HepG2 (cell line): ENCODE measurements around the gene FTSJ1. TPM values are rescaled to one million over a fixed set of nuclear protein-coding genes. Genes with fewer than 3 reads are reported as not detected.

Experiments
- FOSL2 ChIP-seq: sonication (generic); formaldehyde crosslinking; IDR thresholded peaks from 2 replicates; pipeline ENCODE4 v1.4.0; 2020; ENCODE audit warnings: missing genetic modification reagents
- HIC2 ChIP-seq: sonication (generic); formaldehyde crosslinking; IDR thresholded peaks from 2 replicates; pipeline ENCODE4 v1.9.0; 2022; ENCODE audit warnings: low read depth, missing genetic modification reagents
- MAZ ChIP-seq, 2 experiments: sonication (generic) in 1 of 2; formaldehyde crosslinking in 1 of 2; IDR thresholded peaks; 2 replicates each; pipeline versions ENCODE4 v1.5.0 to v1.6.1; 2012 to 2020; ENCODE audit warnings: low read depth in 2 of 2, mild to moderate bottlenecking in 2 of 2, borderline replicate concordance in 1 of 2, improper control_type of control experiment in 1 of 2, low read length in 1 of 2, missing genetic modification reagents in 1 of 2, moderate library complexity in 1 of 2
- MLXIP ChIP-seq: sonication (generic); formaldehyde crosslinking; IDR thresholded peaks from 2 replicates; pipeline ENCODE4 v1.9.0; 2021; ENCODE audit warnings: missing genetic modification reagents, borderline replicate concordance
- SIN3B ChIP-seq: fragments of 150-350 bp; IDR thresholded peaks from 2 replicates; pipeline ENCODE4 v1.6.1; 2014; ENCODE audit warnings: low read length
- THAP7 ChIP-seq: sonication (generic); formaldehyde crosslinking; IDR thresholded peaks from 2 replicates; pipeline ENCODE4 v1.8.1; 2023; ENCODE audit warnings: mild to moderate bottlenecking, missing genetic modification reagents
- YY1 ChIP-seq: IDR thresholded peaks from 2 replicates; pipeline ENCODE4 v1.6.1; 2011; ENCODE audit warnings: low read length, low read depth, moderate library complexity, mild to moderate bottlenecking; ENCODE audit not compliant: insufficient read depth, insufficient replicate concordance
- ZFX ChIP-seq: sonication (generic); formaldehyde crosslinking; IDR thresholded peaks from 2 replicates; pipeline ENCODE4 v1.4.0; 2020; ENCODE audit warnings: mild to moderate bottlenecking, low read depth, missing genetic modification reagents, moderate library complexity
- ZNF317 ChIP-seq: sonication (generic); formaldehyde crosslinking; IDR thresholded peaks from 2 replicates; pipeline ENCODE4 v1.5.0; 2020; ENCODE audit warnings: mild to moderate bottlenecking, missing genetic modification reagents
- ZUFSP ChIP-seq: sonication (generic); formaldehyde crosslinking; IDR thresholded peaks from 2 replicates; pipeline ENCODE4 v1.9.0; 2021; ENCODE audit warnings: missing genetic modification reagents, mild to moderate bottlenecking, borderline replicate concordance
- polyA plus RNA-seq, 8 experiments: library from polyadenylated mRNA; depleted of rRNA in 3 of 8; stranded (reverse) in 7 of 8; unstranded in 1 of 8; fragments of >200 nt; fragmentation: Illumina TruSeq in 4 of 8; extraction: Trizol in 4 of 8; gene quantifications; 2 replicates each; pipeline versions ENCODE4 v1.2.1 to v1.2.3, GENCODE V29; 2011 to 2016; ENCODE audit warnings: low read depth in 4 of 8, missing spikeins in 1 of 8, mixed read lengths in 1 of 8; ENCODE audit not compliant: insufficient read depth in 1 of 8
- total RNA-seq, 5 experiments: library from RNA; depleted of rRNA; stranded (reverse); fragments of >200 nt; fragmentation: Illumina TruSeq; extraction: Trizol; gene quantifications; 2 replicates each; pipeline ENCODE4 v1.2.3, GENCODE V29; 2016; ENCODE audit warnings: low read depth in 1 of 5

FTSJ1 gene
- total and polyA plus RNA-seq, 2 of the 13 experiments (the other 11 are each of a cell fraction or from before 2014, with no cell fraction given), result 30.3 to 37.9 TPM

GRCh38 chrX:48512371-48512935, 36.5 kb downstream of the FTSJ1 start (continued):
- TF ChIP-seq MAZ (IDR thresholded peaks at IDR 0.05; ENCODE audit: borderline replicate concordance, low read depth, low read length), result no peak
- no peak for TF ChIP-seq MAZ (CRISPR knock-in tag; IDR thresholded peaks at IDR 0.05; ENCODE audit: low read depth)
- TF ChIP-seq ZNF317 (CRISPR knock-in tag), result no peak
- no peak for TF ChIP-seq FOSL2 (CRISPR knock-in tag)
- no peak for TF ChIP-seq SIN3B
- no peak for TF ChIP-seq ZFX
- TF ChIP-seq MLXIP (CRISPR knock-in tag), result no peak
- no peak for TF ChIP-seq ZUFSP (CRISPR knock-in tag)
- no peak for TF ChIP-seq HIC2 (CRISPR knock-in tag)
- TF ChIP-seq YY1, result no peak
- no peak for TF ChIP-seq THAP7 (CRISPR knock-in tag)
